CD1c-positive myeloid dendritic cell (primary cell): ENCODE results near the gene PRPF18.
"Not testable (repeated sequence)": the region's sequence is repeated elsewhere in the genome, so short reads cannot be mapped to it uniquely, and the experiment has no call there.

Experiments
- DNase-seq: peaks from one replicate; pipeline ENCODE4 v3.0.0-alpha.2; 2016; ENCODE audit errors: extremely low spot score

The PRPF18 gene

GRCh38 chr10:13586676-13587355 lies at the start of gene PRPF18:
Gene PRPF18 (plus strand): TSS chr10:13586965. CDS start chr10:13587087, 122 bp downstream.
- peak; percentile 95 for DNase-seq

DNA sequence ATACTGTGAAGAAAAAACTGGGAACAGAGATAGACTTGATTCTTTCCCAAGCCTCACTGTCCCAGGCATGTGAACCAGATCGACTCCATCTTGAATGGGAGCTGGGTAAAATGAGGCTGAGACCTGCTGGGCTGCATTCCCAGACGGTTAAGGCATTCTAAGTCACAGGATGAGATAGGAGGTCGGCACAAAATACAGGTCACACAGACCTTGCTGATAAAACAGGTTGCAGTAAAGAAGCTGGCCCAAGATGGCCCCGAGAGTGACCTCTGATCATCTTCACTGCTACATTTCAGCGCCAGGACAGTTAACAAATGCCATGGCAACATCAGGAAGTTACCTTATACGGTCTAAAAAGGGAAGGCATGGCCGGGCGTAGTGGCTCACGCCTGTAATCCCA lies 48.8 kb upstream of the PRPF18 start:
- DNase-seq = not testable (repeated sequence)

- no peak for DNase-seq
Observed at GRCh38 chr10:13542533-13542932, 44.2 kb upstream of the PRPF18 start.

DNA sequence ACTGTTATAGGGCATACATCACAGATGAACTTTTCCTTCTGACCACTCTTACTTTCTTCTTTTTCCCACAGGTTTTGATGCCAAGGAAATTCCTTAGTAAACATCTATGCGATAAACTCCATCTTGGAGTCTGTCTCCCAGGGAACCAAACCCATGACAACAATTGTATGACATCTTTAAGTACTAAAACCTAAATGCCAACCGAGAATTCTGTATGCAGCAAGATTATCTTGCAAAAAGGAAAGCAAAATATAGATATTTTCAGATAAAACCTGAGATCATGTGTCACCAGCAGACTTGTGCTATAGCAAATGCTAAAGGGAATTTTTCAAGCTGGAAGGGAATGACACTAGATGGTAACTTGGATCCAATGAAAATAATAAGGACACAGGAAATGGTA lies 36.0 kb upstream of the PRPF18 start:
- no peak for DNase-seq

DNA sequence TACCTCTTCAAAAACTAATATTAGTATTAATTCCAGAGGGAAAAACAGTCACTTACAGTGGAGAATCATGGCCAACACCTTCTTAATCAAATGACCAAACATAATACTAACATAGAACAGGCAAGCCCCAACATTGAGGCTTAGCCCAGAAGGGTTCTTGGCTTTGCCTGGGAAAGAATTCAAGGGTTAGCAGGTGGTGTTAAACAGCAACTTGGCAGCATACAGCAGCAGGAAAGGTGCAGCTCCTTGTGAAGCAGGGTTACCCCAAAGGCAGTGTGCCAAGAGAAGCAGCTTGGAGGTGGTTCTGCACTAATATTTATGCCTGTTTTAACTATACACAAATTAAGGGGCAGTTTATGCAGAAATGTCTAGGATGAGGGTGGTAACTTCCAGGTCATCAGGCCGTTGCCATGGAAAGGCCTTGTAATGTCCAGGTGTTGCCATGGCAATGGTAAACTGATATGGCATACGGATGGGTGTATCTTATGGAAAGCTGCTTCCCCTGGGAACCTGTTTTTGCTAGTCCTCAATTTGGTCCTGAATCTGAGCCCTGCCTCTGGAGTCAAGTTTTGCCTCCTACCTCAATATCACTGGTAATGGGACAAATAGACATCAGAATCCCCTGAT lies 30.8 kb upstream of the PRPF18 start:
- DNase-seq = no peak

DNA sequence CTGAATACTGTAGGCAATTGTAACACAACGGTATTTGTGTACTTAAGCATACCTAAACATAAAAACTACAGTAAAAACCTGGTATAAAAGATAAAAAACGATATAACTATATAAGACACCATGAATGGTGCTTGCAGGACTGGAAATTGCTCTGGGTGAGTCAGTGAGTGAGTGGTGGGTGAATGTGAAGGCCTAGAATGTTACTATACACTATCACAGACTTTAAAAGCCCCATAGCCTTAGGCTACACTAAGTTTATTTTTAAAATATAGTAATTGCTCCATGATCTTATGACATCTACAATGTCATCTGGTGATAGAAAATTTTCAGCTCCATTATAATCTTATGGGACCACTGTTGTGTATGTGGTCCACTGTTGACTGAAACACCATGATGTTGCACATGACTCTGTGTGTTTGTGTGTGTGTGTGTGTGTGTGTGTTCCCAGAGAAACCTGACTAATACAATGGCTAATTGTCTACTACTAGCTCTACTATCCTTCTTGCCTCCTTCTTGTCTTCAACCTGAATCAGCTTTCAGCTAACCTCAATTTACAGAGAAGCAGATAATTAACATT lies 27.6 kb upstream of the PRPF18 start:
- no peak for DNase-seq

DNA sequence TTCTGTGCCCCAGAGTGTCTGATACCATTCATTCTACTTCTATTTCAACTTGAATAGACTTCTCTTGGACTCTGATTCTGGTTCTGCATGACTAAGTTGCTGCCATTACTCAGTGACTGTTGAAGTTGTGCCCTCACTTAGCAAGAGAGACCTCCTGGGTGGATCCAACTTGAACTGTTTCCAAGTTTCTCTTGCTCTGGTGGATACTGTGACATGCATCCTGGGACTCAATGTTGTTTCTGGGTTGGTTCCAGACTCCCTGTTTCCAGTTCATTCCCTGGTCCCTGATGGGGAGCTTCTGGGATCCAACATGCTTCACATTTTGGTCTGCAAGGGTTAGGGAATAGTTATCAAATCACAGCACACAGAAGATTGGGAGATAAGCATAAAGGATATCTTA lies 26.2 kb upstream of the PRPF18 start:
- no peak for DNase-seq

DNA sequence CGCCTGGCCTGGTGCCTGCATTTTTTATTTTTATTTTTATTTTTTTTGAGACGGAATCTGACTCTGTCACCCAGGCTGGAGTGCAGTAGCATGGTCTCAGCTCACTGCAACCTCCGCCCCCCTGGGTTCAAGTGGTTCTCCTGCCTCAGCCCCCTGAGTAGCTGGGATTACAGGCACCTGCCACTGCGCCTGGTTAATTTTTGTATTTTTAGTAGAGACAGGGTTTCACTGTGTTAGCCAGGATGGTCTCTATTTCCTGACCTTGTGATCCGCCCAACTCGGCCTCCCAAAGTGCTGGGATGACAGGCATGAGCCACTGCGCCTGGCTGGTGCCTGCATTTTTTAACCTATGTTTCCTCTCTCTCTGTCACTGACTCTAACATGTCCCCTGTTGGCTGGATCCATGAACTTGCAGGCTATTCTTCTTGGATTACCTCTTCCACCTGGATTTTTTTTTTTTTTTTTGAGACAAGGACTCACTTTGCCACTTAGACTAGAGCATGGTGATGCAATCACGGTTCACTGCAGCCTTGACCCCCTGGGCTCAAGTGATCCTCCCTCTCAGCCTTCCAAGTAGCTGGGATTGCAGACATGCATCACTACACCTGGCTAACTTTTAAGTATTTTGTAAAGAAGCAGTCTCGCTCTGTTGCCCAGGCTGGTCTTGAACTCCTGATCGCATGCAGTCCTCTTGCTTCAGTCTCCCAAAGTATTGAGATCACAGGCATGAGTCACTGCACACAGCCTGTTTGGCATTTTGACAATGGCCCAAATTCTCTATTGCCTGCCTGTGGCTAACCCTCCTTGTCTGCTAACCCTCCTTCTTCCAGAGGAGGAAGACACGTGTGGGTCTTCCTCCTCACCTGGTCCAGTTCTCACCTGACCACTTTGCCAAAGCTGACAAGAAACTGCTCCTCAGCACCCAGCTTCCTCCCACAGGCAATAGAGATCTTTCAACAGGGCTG lies 23.0 kb upstream of the PRPF18 start:
- DNase-seq = no peak

DNA sequence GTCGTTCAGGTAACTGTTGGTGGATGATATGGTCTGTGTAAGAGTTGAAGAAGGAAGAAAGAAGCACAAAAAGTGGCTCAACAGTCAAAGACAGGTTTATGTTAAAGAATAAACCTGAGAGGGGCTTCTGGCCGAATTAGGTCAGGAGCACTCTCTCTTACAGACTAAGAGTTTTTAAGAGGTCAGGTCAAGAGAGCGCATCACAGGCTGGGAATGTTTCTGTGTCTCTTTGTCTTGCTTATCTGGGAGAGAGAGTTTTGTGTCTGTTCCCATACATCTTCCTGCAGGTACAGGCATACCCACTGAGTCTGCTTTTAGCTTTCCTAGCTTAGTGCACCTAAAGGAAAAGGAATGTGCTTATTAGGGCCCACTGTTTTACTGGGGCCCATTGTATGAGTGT lies 22.2 kb upstream of the PRPF18 start:
- no peak for DNase-seq

DNA sequence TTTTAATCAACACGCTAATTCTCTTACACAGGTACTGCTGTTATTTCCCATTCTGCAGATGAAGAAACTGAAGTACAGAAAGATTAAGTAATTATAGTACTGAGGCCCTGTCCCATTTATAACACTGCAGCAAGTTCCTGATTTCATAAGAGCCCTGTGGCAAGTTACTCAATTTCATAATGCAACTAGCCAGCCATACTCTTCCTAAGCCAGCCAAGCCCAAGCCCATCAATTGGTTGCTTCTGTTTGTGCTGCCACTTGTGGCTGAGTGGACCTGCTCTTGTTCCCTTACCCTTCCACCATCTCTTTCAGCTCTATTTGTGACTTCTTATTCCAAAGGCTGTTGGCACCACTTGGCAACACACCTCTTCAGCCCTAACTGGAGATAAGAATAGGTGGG lies 19.7 kb upstream of the PRPF18 start:
- DNase-seq = peak; percentile 47

- no peak for DNase-seq
Observed at GRCh38 chr10:13571541-13571940, 15.2 kb upstream of the PRPF18 start.

DNA sequence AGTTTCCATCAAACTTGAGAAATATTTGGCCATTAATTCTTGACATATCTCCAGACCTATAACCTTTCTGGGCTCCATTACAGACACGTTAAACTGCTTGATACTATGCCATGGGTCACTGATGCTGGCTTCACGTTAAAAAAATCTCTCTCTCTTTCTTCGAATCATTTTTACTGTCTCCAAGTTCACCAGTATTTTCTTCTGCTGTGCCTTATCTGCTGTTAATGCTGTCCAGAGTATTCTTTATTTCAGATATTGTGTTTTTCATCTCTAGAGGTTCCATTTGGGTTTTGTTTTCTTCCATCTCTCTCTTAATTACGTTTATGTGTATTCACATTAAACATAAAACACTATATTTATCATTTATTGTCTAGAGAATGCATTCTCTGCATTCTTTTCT lies 12.8 kb upstream of the PRPF18 start:
- DNase-seq = no peak

DNA sequence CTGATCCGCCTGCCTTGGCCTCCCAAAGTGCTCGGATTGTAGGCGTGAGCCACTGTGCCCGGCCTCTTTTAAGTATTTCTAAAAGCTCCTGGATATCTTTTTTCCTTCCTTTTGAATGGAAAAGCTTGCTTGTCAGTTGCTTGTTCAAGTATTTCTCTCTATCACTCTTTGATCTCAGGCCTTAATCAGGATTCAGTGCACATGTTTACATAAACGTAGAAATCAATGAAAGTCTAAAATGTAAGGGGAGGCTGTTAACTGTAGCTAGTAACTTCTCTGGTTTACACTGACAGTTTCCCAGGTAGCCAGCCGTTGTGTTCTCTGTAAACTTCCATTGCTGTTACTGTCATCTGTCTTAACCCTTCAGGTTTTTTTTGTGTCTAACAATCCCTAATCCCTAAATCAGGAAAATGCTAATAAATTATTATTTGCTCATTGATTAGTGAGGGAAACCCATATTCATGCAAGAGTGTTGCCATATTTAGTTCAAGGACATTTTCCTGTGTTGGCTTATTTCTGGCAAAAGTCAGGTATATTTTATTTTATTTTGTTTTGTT lies 1.5 kb upstream of the PRPF18 start:
- no peak for DNase-seq

DNA sequence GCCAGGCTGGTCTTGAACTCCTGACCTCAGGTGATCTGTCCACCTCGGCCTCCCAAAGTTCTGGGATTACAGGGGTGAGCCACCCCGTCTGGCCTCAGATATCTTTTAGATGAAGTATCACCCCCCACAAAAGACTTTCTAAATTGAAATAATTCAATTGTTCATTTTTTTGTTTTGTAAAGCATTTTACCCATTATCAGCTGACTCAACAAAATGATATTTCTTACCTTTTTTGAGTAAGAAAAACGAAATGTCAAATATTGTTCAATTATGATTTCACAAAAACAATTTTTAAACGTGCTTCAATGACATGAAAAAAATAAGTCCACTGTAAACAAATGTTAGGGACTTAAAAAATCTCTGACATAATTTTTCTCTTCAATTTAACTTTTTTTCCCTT lies 822 bp upstream of the PRPF18 start:
- no peak for DNase-seq

DNA sequence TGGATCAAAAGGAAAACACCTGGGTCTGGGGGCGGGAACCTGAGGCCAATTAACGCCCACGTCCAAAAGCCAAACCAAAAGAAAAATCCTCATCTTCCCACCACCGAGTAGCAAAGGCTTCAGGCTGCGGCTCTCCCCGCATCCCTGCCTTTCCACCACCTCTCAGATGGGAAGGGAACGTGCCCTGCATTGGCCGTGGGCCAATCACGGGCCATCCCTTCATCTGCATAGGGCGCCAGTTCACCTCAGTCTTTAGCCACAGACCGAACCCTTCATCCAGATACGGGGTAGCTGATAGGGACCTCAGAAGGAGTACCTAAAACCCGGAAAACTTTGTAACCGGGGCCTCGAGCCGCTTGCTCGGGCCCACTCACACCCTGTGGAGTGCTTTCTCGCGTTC lies 626 bp downstream of the PRPF18 start:
- DNase-seq = no peak

DNA sequence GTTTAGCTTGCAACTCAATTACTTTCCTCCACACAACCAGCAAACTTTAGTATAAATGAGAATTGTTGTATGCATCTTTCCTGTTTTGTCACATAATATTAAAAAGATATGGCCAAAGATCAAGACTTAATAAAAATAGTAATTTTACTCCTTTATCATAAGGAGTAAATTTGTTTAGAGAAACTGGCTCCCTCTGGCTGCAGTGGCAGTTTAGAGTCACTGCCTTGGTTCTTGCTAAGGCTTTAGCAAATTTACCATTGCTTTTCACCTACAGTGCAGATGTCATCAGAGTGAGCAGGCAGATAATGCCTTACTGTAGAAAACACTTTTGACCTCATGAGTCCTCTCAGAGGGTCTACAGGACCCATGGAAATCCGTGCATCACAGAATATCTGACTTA lies 2.6 kb downstream of the PRPF18 start:
- DNase-seq = no peak

DNA sequence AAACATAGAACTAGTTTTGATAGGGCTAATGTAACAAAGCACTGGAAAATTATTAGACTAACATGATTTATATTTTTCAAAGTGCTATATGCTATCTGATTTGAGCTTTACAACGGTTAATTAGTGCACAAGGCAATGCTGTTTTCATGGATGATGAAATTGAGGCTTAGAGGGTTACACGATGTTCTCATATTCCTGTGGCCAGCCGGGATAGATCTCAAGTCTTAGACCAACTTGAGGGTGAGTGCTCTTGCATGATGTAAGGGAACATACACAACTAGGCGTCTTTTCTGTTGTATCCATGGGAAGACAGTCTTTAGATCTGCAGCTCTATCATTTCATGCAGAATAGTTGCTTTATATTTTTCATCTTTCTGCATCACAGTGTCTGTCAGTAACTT lies 4.1 kb downstream of the PRPF18 start:
- DNase-seq = no peak

GRCh38 chr10:13592306-13592705 lies 5.5 kb downstream of the PRPF18 start:
- no peak for DNase-seq

- no peak for DNase-seq
Observed at GRCh38 chr10:13593535-13593934, 6.8 kb downstream of the PRPF18 start.

DNA sequence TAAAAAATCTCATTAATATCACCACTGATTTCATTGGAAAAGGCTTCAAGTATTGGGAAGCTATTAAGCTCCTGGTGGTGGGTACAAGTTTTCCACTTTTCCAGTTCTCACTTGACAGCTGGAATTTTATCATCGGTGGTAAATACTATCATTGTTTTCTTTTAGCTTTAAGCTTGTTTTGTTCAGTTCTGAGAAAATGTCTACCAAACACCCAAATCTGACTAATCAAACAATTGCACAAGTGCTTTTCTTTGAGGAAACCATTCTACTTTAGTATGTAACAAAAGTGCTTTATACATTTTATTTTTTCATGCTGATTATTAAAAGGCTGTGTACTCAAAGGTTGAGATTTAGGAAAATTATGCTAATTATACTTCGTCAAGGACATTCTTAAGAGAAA lies 7.9 kb downstream of the PRPF18 start:
- no peak for DNase-seq

DNA sequence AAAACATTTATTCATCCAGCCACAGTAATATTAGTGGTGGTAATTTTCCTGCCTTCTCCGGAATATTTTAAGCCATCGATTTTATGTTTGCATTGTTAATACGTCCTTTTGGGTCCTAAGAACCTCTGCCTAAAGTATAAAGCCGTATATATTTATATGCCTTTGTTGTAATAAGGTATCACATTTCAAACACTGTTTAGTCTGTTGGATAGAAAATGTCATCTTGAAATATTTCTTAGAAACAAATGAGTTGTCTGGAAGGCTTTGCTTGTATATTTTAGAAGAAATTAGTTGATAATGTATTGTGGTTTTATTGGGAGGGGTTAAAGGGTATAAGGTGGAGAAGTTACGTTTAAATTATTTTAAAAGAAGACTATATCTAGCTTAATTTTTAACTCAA lies 11.1 kb downstream of the PRPF18 start:
- DNase-seq = no peak
